ENCODE measurements around the gene PROX1.

Gene PROX1

DNA sequence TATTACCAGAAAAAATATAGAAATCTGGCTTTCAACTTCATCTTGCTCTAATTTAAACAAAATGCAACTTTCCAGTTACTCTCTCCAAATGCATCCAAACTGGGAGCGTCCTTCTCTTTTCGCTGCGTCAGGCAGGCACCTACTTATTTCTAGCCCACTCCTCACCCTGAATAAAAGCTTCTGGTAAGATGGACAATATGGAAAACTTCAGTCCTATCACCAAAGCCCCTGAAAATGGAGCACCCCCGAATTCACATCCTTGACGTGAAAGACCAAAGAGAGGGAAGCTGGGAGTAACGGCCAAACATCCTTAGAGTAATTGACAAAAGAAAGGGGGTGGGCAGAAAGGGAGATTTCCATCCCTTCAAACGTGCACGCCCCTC is 5.5 kb upstream of the PROX1 start:
- DNase-seq = no peak

GRCh38 chr1:213982672-213983492 is 4.9 kb upstream of the PROX1 start:
- no peak for DNase-seq

DNA sequence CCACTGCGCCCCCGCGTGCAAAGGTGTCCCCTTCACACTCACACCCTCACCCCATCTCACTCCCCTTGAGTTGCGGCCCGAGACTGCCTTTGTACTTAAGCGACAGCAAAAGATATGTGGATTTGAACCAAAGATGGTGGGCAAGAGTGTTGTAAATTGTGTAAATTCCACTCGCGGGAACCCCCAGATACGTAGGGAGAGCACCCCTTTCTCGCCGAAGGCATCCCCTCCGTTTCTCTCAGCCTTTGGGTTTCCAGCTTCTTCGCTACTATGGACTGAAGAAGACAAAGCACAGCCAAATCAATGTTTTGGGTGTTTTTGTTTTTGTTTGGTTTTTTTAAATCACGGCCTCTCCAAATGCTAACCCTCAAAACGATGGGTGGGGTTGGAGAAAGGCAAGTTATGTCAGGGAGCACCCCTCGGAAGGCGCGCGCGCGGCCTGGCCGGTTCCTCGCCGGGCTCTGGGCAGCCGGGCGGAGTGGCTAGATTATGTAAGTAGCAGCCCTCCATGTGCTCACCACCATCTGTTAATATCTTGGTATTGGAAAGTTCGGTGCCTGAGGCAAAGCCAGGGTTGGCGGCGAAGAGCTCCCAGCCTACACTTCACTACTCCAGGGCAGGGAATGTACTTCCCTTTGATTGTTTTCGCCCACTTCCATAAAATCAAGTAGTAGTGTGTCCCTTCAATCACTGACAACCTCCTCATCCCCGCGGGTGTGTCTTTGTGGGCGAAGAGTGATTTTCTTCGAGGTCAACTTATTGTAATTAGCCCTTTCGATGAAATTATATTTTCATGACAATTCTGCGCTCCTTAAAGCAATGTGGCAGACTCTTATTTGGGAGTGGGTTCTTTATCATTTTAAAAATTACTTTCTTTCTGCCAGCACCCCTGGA is 4.0 kb upstream of the PROX1 start:
- DNase-seq = no peak

DNA sequence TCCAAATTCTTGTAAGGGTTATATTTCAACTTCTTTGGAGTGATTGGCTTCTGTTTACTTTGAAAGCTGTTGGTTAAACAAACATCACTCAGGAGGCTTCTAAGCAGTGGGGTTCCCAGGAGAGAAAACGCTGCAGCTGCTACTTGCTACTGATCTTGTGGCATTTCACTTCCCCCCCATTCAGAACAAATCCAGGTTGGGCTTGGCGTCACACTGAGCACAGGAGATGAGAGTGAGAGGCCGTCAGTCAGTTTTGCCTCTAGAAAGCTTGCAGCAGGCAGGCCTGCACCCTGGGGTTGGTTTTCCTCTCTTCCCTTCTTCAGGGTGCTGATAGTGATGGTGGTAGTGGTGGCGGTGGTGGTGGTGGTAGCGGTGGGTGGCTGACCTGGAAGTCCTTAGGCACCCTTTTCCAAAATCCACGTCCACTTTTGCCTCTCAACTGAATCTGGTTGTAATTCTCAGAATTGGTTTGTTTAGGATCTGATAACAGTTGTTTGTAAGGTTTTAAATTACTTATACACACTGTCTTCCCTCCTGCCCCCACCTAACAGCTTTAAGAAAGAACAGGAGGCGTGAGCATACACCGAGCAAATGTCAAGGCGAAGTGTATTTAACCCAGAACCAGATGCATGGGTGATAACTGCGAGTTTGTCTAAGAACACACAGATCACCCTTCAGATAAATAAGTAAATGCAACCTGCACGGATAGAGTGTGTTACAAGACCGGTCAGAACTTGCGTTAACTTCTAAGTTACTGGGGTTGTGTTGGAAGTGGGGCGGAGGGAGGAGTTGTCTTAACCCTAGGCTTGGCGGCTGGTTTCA is 3.2 kb upstream of the PROX1 start:
- DNase-seq = no peak

DNA sequence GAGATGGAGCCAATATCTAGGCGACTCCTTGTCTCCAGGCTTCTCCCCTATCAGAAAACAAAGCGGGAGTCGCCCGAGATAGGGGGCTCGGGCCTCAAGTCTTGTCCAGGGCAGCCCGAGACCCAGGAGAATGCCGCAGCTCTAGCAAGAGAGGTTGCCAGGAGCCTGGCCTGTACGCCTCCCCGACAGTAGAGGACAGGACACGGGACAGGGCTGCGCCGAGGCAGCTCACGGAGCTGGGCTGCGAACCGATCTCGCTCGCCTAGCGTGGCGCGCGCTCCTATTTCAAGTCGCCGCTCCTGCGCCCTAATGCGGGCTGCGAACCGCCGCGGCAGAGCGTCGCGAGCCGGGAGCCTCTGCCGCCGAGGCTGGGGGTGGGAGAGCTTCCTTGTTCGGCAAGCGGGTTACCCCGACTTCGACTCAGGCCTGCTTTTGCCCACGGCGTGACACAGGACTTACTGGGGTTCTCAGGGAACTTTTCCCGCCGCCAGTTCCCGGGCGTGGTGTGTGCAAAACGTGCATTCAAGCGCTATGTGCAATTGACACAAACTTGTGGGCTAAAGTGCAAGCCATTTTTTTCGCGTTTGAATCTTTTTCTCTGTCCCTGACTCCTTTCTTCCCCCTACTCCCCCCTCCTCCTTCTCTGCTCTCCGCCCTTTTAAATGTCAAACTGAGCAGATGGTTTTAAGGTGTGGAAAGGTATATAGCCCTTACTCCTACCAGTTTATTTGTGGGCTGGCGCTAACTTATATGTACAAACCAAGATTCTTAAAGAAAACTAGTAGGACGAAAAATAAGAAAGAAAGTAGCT is 2.4 kb upstream of the PROX1 start:
- DNase-seq = no peak

DNA sequence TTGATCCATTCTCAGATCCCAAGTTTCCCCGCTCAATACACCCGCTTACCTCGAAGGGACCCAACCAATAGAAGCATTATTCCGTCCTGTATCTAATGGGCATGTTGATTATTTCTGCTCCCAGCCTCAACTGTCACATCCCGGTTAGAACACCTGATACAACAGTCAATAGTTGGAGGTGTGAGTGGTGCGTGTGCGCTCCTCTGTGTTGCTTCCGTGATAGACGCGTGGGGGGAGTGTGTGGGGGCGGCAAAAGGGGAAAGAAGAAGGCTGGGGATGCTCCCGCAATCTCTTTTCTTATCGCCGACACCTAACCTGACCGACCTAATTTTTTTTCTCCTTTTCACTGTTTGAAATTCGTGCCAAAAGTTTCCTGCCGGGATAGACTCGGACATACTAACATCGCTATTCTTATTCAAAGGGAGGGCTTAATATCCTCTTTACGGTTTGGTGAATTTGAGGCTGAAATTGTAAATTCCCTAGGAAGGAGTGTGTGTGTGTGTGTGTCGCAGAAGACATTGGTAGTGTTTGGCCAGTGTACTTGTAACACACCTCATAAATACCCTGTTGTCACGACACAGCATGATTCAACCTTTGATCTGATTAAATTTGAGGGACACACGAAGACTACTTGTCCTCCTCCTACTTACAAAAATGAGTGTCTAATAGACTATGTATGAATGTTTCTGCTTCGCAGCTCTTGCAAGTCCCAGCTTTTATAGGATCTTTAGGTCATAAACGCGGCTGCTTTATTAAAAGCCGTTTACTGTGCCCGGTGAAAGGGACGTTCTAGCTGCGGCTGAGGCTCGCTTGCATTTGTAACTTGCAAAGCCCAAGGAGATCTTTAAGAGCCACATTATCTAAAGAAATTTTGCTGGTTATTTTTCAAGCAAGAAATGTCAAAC is 1.5 kb upstream of the PROX1 start:
- no peak for DNase-seq

DNA sequence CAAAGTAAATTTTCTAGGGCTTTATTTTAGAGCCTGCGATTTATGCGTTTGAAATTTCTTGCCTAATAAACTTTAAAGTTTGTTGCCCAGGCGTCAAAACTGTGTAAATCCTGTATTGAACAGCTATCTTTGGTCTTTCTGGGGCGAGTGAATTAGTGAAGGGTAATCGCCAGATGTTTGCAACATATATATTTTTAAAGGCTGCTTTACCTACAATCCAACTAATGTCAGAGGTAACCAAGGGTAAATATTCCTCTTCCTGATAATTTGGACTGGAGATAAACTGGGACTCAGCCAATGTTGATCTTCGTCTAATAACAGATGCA is 885 bp upstream of the PROX1 start:
- no peak for DNase-seq

DNA sequence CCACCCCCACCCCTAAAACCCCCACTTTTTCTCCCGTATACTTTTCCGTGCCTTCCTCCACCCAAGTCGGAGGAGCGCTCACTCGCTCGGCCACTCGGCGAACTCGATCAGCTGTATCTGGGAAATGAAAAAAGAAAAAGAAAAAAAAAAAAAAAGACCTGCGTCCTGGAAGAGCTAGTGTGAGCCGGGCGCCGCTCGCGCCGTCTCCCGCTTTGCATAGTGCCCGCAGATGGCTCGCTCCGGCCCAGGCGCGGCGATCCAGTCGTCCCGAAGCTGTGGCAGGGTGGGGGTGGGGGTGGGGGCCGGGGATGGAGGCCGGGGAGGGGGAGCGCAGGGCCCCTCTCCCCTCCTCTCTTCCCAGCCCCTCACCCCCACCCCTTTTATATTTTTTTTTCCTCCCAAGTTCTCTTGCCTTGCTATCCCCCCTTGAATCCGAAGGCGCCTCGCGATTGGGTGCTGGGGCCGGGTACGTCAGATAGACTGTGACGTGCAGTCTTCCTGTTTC is 299 bp upstream of the PROX1 start:
- DNase-seq = peak in 1 of 2 donors; percentile 27

GRCh38 chr1:213988507-213989001 is 781 bp downstream of the PROX1 start:
- DNase-seq = no peak

DNA sequence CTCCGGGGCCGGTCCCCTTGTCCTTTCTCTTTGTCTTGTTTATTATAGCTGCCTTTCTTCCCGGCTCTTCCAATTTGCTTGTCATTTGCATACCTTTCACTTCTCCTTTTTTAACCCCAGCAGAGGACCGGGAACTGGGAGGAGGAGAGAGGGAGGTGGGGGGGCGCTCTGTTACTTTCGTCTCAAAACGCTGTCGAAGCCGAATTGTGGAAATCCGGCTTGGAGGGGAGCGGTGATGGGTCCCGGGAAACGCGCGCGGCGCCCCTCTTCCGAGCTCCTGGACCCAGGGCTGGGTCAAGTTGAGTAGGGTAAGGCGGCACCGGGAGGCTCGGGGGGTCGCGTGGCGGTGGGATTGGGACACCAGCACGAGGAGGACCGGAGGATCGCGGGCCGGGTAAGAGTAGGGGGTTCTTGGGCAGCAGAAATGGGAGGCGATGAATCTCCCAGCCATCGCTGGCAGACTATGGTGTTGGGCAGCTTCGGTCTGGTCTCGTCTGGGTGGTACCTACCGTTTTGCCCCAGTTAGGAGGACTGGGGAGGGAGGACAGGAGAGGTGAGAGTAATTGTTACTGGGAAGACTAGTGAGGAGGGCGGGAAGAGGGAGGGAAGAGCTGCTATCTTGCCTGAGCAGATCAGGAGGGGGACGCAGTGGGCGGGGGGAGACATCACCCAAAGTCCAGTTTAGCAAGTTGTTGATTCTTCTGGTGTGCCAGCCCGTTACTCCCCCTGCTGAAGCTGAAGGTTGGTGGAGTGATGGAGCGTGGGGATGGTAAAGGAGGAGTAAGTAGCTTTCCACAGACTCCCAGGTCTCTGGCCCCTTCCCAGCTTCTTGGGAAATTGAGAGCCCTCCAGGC is 1.5 kb downstream of the PROX1 start:
- DNase-seq = no peak

GRCh38 chr1:213993929-213994328 is 6.2 kb downstream of the PROX1 start:
- DNase-seq = no peak

- DNase-seq = no peak
Observed at GRCh38 chr1:213994888-213995287, 7.1 kb downstream of the PROX1 start.

DNA sequence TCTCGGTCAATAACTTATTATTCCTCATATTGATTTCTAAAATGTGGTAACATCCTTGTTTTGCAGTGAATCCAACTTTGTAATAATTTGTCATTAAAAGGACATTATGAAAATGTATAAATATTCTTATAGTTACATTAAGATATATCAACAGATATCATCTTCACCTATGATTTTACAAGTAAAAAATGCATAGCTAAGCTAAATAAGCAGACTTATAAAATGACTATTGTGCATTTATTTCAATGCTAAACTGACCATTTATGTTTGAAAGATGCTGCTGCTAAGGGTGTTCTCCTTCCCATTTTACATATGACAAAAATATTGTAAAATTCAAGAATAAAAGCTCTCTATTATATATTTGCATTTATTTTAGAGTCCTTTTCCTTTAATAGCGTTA is 7.8 kb downstream of the PROX1 start:
- DNase-seq = no peak

- DNase-seq = no peak
Observed at GRCh38 chr1:213996320-213997037, 8.7 kb downstream of the PROX1 start.

GRCh38 chr1:213997038-213997771 is 9.4 kb downstream of the PROX1 start:
- no peak for DNase-seq

GRCh38 chr1:213997772-213998107 is 10.0 kb downstream of the PROX1 start:
- DNase-seq = no peak

DNA sequence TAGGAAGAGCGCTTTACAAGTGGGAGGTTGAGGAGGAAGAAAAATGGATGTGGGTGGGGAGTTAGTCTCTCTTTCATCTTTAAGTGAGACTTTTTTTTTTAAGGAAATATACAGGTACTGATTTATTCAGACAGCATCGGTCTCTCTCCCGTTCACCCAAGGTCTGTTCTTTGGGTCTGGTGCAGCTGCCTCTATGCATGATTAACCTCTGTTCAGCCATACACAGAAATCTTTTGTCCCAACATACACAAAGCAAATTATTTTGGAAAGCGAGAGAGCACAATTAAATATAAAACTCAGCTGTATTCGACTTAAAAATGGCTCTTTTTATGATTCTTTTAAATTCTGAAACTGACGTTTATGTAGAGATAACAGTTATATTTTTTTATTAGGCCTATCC is 11.0 kb downstream of the PROX1 start:
- no peak for DNase-seq

DNA sequence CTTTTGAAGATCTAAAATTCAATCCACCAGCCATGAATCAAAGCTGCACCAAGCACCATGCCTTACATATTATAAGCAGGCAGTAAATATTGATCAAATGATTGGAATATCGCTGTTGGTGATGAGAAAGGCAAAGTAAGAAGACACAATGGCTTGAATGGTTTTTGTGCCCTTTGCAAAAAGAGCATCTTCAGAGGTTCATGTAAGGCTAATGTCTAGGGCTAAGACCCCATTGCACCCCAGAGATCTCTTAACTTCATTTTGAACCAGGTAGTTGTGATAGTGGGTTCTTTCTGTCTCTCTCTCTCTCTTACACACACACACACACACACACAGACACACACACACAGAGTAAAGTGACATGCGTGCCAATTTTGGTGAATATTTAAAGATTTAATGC is 12.0 kb downstream of the PROX1 start:
- DNase-seq = no peak

GRCh38 chr1:214002060-214002459 is 14.3 kb downstream of the PROX1 start:
- no peak for DNase-seq
